Measurements from ENCODE around the gene PEAR1. TPM values are rescaled to one million over a fixed set of nuclear protein-coding genes. Genes with fewer than 3 reads are reported as not detected.
A peak's percentile ranks its signal among the peaks of the same experiment; 100 is the strongest.

PEAR1 gene
- polyA plus RNA-seq, 2 of the 4 experiments (the other 2 are of a cell fraction), result 1.7 to 5.0 TPM

DNA sequence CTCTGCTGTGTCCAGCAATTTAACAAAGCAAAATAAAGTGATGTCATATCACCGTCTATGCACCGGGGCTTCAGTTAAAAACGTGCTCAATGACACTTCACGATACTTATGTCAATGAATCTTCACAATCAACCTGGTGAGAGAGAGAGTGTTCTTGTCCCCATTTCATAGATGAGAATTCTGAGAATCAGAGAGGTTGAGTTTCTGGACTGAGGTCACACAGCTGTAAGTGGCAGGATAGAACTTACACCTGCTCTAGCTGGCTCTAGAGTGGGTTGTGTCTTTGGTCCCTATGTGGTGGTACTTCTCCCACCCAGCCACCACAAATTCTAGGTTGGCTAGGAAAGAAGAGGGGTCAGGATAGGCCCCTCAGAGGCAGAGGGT is 27.7 kb upstream of the PEAR1 start:
- Histone ChIP-seq H3K4me3 (no peak overlapping the region), H3K9me3 (no peaks in the 10 kb centered on the region), H3K4me1 (peaks cover 10% of the 10 kb centered on the region), H3K27ac (no peak overlapping the region), H3K4me2 (no peak overlapping the region)
- POLR2A ChIA-PET, result no interaction called here
- TF ChIP-seq ZFP36 (IDR thresholded peaks at IDR 0.05; ENCODE audit: borderline replicate concordance, partially characterized antibody), result peak; percentile 77
- no peak for TF ChIP-seq RNF2 (IDR thresholded peaks at IDR 0.05; ENCODE audit: borderline replicate concordance, low read depth)
- 57% methylated on average over 4 of the region's 4 CpGs for WGBS (ENCODE audit: missing lambda C conversion rate)
- FAIRE-seq, result no peak
- no peak for ATAC-seq
- no peak for DNase-seq (ENCODE audit: low read depth in 1 of 2, low spot score in 1 of 2)
- CTCF ChIA-PET, result interaction anchor here (1.1 to 20.9 kb wide), 6 partner anchors 21 to 239 kb away, joined by 3 to 480 read pairs (median 4); partner anchors contain the start of gene PEAR1

DNA sequence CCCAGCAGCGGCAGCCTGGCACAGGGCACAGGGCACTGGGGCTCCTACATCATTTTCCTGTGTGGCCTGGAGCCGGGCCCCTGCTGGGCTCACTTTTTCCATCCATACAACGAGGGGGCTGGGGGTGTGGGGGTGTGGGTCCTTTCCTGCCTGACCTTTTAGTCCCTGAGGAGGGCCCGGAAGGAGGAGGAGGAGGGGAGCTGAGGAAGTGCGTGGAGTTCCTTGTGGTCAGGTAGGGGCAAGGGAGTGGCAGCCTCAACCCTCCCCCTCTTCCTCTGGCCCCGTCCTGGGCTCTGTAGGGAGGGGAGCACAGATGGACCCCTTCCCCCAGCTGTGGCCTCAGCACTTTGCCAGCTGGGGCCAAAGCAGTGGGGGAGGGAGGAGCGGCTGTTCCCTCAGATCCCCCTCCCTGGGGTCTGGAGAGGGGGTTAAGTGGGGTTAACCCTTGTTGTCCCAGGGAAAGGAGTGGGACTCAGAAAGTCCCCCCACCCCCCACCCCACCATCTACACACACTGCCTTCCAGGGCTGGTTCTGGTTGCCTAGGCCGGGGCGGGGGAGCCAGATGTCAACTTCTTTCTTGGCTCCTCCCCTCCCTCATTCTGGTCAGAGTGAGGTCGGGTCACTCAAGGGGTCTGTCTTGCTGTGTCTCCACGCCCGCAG is 27.1 kb upstream of the PEAR1 start:
- 61% methylated on average over 12 of the region's 12 CpGs for WGBS (ENCODE audit: missing lambda C conversion rate)
- Histone ChIP-seq H3K4me1 (peaks cover 13% of the 10 kb centered on the region), H3K9me3 (no peaks in the 10 kb centered on the region), H3K4me3 (no peak overlapping the region), H3K4me2 (no peak overlapping the region), H3K27ac (no peak overlapping the region)
- DNase-seq (ENCODE audit: low read depth in 1 of 2, low spot score in 1 of 2) (no peak), FAIRE-seq (no peak), ATAC-seq (no peak)
- POLR2A ChIA-PET, result no interaction called here
- TF ChIP-seq NPAS2 (CRISPR knock-in tag; IDR thresholded peaks at IDR 0.05; ENCODE audit: borderline replicate concordance) (no peak), TP53 (CRISPR knock-in tag; IDR thresholded peaks at IDR 0.05) (no peak), CEBPB (IDR thresholded peaks at IDR 0.05) (no peak)
- TF ChIP-seq, protein P1, sequence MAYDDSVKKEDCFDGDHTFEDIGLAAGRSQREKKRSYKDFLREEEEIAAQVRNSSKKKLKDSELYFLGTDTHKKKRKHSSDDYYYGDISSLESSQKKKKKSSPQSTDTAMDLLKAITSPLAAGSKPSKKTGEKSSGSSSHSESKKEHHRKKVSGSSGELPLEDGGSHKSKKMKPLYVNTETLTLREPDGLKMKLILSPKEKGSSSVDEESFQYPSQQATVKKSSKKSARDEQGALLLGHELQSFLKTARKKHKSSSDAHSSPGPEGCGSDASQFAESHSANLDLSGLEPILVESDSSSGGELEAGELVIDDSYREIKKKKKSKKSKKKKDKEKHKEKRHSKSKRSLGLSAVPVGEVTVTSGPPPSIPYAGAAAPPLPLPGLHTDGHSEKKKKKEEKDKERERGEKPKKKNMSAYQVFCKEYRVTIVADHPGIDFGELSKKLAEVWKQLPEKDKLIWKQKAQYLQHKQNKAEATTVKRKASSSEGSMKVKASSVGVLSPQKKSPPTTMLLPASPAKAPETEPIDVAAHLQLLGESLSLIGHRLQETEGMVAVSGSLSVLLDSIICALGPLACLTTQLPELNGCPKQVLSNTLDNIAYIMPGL (CRISPR knock-in tag; IDR thresholded peaks at IDR 0.05; ENCODE audit: borderline replicate concordance), result no peak
- CTCF ChIA-PET, result interaction anchor here (1.1 to 20.9 kb wide), 6 partner anchors 20 to 239 kb away, joined by 3 to 480 read pairs (median 6); partner anchors contain the start of gene PEAR1

DNA sequence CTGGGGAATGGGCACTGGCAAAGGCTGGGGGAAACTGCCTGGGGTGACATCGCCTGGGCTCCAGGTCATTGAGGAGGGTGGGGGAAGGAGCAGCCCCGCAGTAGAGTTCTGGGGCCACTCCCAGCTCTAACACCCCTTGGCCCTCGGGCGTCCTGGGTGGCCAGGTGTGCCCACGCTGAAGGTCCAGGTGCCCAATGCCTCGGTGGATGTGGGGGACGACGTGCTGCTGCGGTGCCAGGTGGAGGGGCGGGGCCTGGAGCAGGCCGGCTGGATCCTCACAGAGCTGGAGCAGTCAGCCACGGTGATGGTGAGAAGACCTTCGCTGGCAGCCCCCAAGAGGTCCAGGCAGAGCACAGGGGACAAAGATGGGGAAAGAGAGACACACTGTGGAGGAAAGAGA is 25.2 kb upstream of the PEAR1 start:
- TF ChIP-seq BHLHE40 (IDR thresholded peaks at IDR 0.05; ENCODE audit: low read depth, low read length) (no peak), MAFK (IDR thresholded peaks at IDR 0.05; ENCODE audit: partially characterized antibody) (no peak), MYC (IDR thresholded peaks at IDR 0.05; ENCODE audit: borderline replicate concordance, low read length) (no peak), ZC3H11A (IDR thresholded peaks at IDR 0.05) (no peak), FOSL2 (IDR thresholded peaks at IDR 0.05) (no peak), FOSL2 (CRISPR knock-in tag; IDR thresholded peaks at IDR 0.05) (no peak), HOXB13 (CRISPR knock-in tag; IDR thresholded peaks at IDR 0.05; ENCODE audit: low read depth) (no peak), RCOR1 (IDR thresholded peaks at IDR 0.05; ENCODE audit: low read depth, low read length) (no peak)
- TF ChIP-seq, protein P2, sequence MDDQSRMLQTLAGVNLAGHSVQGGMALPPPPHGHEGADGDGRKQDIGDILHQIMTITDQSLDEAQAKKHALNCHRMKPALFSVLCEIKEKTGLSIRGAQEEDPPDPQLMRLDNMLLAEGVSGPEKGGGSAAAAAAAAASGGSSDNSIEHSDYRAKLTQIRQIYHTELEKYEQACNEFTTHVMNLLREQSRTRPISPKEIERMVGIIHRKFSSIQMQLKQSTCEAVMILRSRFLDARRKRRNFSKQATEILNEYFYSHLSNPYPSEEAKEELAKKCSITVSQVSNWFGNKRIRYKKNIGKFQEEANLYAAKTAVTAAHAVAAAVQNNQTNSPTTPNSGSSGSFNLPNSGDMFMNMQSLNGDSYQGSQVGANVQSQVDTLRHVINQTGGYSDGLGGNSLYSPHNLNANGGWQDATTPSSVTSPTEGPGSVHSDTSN (IDR thresholded peaks at IDR 0.05), result no peak
- no peak overlapping the region for H3K4me2 ChIP-seq
- no peak for DNase-seq (ENCODE audit: low read depth in 1 of 2, low spot score in 1 of 2)
- H3K4me1 ChIP-seq, result peaks cover 13% of the 10 kb centered on the region
- no peak for ATAC-seq
- no peak for FAIRE-seq
- 74% methylated on average over 13 of the region's 13 CpGs for WGBS (ENCODE audit: missing lambda C conversion rate)
- no peak overlapping the region for H3K4me3 ChIP-seq
- ChIA-PET CTCF (interaction anchor here (1.0 to 10.5 kb wide), 6 partner anchors 8 to 179 kb away, joined by 4 to 102 read pairs (median 14); partner anchors contain the start of genes INSRR, NTRK1 and PEAR1), POLR2A (no interaction called here)
- H3K9me3 ChIP-seq, result no peaks in the 10 kb centered on the region
- H3K27ac ChIP-seq, result no peak overlapping the region

DNA sequence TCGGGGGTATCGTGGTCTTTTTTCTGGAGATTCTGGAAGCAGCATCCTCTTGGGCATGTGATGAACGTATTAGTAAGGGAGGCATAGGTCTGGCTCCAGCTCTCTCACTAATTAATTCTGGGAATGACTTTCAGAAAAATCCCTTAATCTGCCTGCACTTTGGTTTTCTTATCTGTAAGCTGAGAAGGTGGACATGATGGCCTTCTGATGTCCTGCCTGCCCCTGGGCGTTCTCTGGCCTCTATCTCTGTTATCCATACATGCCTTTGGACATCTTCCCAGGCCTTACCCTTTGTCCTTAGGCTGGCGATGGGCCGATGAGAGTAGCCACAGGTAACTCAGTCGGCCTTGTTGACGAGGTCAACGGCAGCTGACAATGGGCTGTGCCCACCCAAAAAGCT is 24.1 kb upstream of the PEAR1 start:
- no peak overlapping the region for H3K4me3 ChIP-seq
- FAIRE-seq (no peak), DNase-seq (ENCODE audit: low read depth in 1 of 2, low spot score in 1 of 2) (no peak), ATAC-seq (no peak)
- H3K4me2 ChIP-seq, result no peak overlapping the region
- H3K9me3 ChIP-seq, result no peaks in the 10 kb centered on the region
- peaks cover 13% of the 10 kb centered on the region for H3K4me1 ChIP-seq
- 89% methylated on average over 9 of the region's 9 CpGs for WGBS (ENCODE audit: missing lambda C conversion rate)
- CTCF ChIA-PET, result interaction anchor here (0.6 to 10.5 kb wide), 14 partner anchors 9 to 184 kb away, joined by 3 to 102 read pairs (median 6); partner anchors contain the start of genes INSRR, NTRK1 and PEAR1
- H3K27ac ChIP-seq, result no peak overlapping the region
- POLR2A ChIA-PET, result no interaction called here
- no peak for TF ChIP-seq EHMT2 (IDR thresholded peaks at IDR 0.05; ENCODE audit: low read depth)
- TF ChIP-seq, protein P3, sequence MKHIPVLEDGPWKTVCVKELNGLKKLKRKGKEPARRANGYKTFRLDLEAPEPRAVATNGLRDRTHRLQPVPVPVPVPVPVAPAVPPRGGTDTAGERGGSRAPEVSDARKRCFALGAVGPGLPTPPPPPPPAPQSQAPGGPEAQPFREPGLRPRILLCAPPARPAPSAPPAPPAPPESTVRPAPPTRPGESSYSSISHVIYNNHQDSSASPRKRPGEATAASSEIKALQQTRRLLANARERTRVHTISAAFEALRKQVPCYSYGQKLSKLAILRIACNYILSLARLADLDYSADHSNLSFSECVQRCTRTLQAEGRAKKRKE (CRISPR knock-in tag; IDR thresholded peaks at IDR 0.05; ENCODE audit: low read depth), result no peak
- no peak for TF ChIP-seq SMC3 (IDR thresholded peaks at IDR 0.05)
- no peak for TF ChIP-seq FOSL2 (IDR thresholded peaks at IDR 0.05)
- no peak for TF ChIP-seq FOSL2 (CRISPR knock-in tag; IDR thresholded peaks at IDR 0.05)
- TF ChIP-seq GATA3 (IDR thresholded peaks at IDR 0.05; ENCODE audit: borderline replicate concordance), result no peak
- TF ChIP-seq, protein P1 (CRISPR knock-in tag; IDR thresholded peaks at IDR 0.05; ENCODE audit: borderline replicate concordance), result no peak
- TF ChIP-seq, protein P2 (IDR thresholded peaks at IDR 0.05), result no peak
- TF ChIP-seq ZC3H11A (IDR thresholded peaks at IDR 0.05), result no peak
- TF ChIP-seq RNF2 (IDR thresholded peaks at IDR 0.05; ENCODE audit: borderline replicate concordance, low read depth), result no peak
- TF ChIP-seq, protein P4, sequence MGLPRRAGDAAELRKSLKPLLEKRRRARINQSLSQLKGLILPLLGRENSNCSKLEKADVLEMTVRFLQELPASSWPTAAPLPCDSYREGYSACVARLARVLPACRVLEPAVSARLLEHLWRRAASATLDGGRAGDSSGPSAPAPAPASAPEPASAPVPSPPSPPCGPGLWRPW (IDR thresholded peaks at IDR 0.05), result no peak
- TF ChIP-seq ZSCAN20 (CRISPR knock-in tag; IDR thresholded peaks at IDR 0.05), result no peak
- TF ChIP-seq HOXA7 (CRISPR knock-in tag; IDR thresholded peaks at IDR 0.05), result no peak

Measured in A549 (cell line).